AG04449 (cell line): ENCODE results near the gene B4GALNT1.

ENCODE experiments used
- CTCF ChIA-PET: fragments of 350-600 bp; formaldehyde crosslinking; extraction: SDS; loops from one replicate; lab custom pipeline; 2021; ENCODE audit warnings: antibody characterized with exemption; lab: Yijun Ruan, JAX
- POLR2A ChIA-PET: fragments of 400-600, 350-600 bp; formaldehyde crosslinking; extraction: SDS; loops from one replicate; lab custom pipeline; 2020; ENCODE audit warnings: antibody characterized with exemption, inconsistent platforms; lab: Yijun Ruan, JAX
- DNase-seq: peaks from one replicate; pipeline ENCODE4 v3.0.0-alpha.2; 2010; ENCODE audit warnings: low read depth, low spot score
- H3K4me3 ChIP-seq: 2 replicates; pipeline ENCODE4 v1.5.1; 2011; ENCODE audit warnings: low read depth, mild to moderate bottlenecking, control low read depth, low read length
- TF ChIP-seq, protein P1 (sequence below): IDR thresholded peaks from one replicate; pipeline ENCODE4 v1.5.1; 2011; ENCODE audit warnings: mild to moderate bottlenecking, moderate library complexity, low read length, control low read depth, inconsistent platforms; ENCODE audit not compliant: insufficient read depth; ENCODE audit errors: missing control alignments

The B4GALNT1 gene

GRCh38 chr12:57604992-57605810 is 27.8 kb downstream of the B4GALNT1 start:
- H3K4me3 ChIP-seq = peak overlapping the region; percentile 71
- CTCF ChIA-PET = interaction anchor here (0.8 to 5.0 kb wide), 7 partner anchors 9 to 28 kb away, joined by 3 to 35 read pairs (median 5); partner anchors contain the start of gene B4GALNT1
- DNase-seq = no peak
- TF ChIP-seq, protein P1, sequence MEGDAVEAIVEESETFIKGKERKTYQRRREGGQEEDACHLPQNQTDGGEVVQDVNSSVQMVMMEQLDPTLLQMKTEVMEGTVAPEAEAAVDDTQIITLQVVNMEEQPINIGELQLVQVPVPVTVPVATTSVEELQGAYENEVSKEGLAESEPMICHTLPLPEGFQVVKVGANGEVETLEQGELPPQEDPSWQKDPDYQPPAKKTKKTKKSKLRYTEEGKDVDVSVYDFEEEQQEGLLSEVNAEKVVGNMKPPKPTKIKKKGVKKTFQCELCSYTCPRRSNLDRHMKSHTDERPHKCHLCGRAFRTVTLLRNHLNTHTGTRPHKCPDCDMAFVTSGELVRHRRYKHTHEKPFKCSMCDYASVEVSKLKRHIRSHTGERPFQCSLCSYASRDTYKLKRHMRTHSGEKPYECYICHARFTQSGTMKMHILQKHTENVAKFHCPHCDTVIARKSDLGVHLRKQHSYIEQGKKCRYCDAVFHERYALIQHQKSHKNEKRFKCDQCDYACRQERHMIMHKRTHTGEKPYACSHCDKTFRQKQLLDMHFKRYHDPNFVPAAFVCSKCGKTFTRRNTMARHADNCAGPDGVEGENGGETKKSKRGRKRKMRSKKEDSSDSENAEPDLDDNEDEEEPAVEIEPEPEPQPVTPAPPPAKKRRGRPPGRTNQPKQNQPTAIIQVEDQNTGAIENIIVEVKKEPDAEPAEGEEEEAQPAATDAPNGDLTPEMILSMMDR = no peak
- POLR2A ChIA-PET = interaction anchor here (1.2 kb wide), 1 partner anchor 9 kb away, joined by 4 read pairs; no protein-coding TSS in a partner anchor

- POLR2A ChIA-PET = no interaction called here
- H3K4me3 ChIP-seq = peak within 1 kb of the TSS; percentile 71
- TF ChIP-seq, protein P1 = no peak
- CTCF ChIA-PET = interaction anchor here (1.4 to 5.0 kb wide), 6 partner anchors 9 to 29 kb away, joined by 4 to 35 read pairs (median 6); partner anchors contain the start of gene B4GALNT1
- no peak for DNase-seq
These were observed 28.5 kb downstream of the B4GALNT1 start, which contains the start of gene DTX3 for GRCh38 chr12:57604454-57604991. TSS of gene DTX3 (plus strand) at chr12:57604824. CDS start at chr12:57606518, 1,694 bp downstream.

DNA sequence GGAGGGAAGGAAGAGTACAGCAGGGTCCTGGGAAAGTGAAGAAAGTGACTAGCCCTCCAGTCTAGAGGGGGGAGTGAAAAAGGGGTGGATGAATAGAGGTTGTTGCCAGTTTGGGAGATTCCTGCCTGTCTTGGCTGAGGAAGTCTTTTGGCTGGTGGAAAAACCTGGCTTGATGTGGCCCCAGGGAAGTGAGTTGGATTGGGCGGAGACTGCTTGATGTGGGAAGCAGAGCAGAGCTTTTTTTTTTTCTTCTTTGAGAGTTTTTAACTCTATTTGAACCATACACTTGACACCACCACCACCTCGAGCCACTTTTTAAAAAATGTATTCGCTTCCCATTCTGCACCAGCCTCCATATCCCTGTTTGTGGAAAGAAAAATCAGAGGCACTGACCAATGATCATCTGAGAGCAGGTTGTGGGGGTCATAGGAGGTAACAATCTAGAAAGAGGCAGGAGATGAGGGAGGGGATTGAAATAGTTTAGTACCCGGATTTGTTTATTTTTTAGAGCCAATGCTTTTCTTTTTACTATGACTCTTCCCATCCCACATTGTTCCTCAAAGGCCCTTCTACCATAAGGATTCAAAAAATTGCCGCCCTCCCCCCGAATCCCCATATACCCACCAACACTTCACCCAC is 29.1 kb downstream of the B4GALNT1 start:
- CTCF ChIA-PET = interaction anchor here (1.7 to 5.0 kb wide), 4 partner anchors 11 to 29 kb away, joined by 5 to 35 read pairs (median 12); partner anchors contain the start of gene B4GALNT1
- POLR2A ChIA-PET = interaction anchor here (0.9 kb wide), 1 partner anchor 23 kb away, joined by 3 read pairs; no protein-coding TSS in a partner anchor
- peak overlapping the region; percentile 71 for H3K4me3 ChIP-seq
- TF ChIP-seq, protein P1 = no peak
- no peak for DNase-seq

DNA sequence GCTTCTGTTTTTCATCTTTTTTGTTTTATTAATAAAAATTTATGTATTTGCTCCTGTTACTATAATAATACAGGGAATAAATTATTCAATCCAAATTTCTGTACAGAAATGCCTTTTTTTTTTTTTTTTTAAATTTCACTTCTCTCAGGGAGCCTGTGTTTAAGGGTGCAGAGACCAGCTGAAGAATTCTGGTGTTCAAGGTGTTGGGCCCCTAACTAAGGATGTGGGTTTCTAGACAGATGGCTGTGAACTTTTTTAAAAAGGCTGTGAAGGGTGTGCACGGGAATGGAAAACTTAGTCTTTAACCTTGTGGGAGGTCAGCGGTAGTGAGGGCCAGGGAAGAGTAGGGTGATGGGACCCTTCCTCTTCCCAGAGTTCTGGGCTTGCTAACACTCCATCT is 29.7 kb downstream of the B4GALNT1 start:
- DNase-seq = no peak
- H3K4me3 ChIP-seq = no peak overlapping the region
- TF ChIP-seq, protein P1 = no peak
- ChIA-PET POLR2A (interaction anchor here (0.9 kb wide), 1 partner anchor 23 kb away, joined by 3 read pairs; no protein-coding TSS in a partner anchor), CTCF (interaction anchor here (0.9 to 5.0 kb wide), 4 partner anchors 10 to 23 kb away, joined by 3 to 35 read pairs (median 12); no protein-coding TSS in a partner anchor)

DNA sequence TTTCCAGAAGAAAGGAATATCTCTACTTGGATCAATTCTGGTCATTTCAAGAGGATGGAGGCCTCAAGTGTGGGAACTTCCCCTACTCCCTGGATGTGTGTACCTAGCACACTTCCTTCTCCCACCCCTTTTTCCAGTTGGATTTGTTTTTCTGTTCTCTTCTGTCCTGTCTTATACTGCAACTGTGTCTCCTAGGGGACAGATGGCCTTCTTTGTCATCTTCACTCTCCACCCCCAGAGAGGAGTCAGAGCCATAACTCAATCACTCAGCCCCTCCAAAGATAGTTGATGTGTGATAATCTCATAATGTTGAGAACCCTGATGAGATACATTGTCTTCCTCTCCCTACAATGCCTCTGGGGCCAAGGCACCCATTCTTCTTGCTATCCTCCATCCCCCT is 30.5 kb downstream of the B4GALNT1 start:
- ChIA-PET POLR2A (no interaction called here), CTCF (interaction anchor here (0.9 to 5.0 kb wide), 3 partner anchors 18 to 23 kb away, joined by 3 to 35 read pairs (median 18); no protein-coding TSS in a partner anchor)
- H3K4me3 ChIP-seq = no peak overlapping the region
- TF ChIP-seq, protein P1 = no peak
- DNase-seq = no peak
